ENCODE measurements around the gene NLGN2. TPM values are rescaled to one million over a fixed set of nuclear protein-coding genes. Genes with fewer than 3 reads are reported as not detected.
A peak's percentile ranks its signal among the peaks of the same experiment; 100 is the strongest.

NLGN2 gene
- total RNA-seq, 1 experiment from 2014 or later: 3.7 TPM

- DNase-seq (ENCODE audit: low read depth): no peak
Measured at GRCh38 chr17:7466318-7466638, 58.6 kb downstream of the NLGN2 start.

- peak; percentile 67 for DNase-seq (ENCODE audit: low read depth)
Measured at GRCh38 chr17:7466639-7467341, 59.1 kb downstream of the NLGN2 start.

DNA sequence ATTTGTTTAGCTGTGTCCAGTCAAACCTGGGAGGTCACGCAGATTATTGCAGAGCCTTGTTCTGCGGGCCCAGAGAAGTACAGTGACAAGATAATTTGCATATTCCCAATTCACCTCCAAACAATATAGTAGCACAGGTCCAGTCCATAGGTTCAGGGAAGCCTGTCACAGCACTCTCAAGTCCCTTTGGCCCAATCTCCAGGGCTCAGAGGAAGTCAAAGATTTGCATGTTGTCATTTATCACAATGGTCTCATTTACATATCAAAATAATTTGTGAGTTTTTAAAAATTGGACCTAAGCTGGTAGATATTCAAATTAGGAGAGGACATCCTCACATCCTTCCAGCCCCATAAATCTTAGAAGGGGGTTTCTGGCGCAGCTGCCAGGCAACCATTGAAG lies 59.9 kb downstream of the NLGN2 start:
- DNase-seq (ENCODE audit: low read depth): no peak

GRCh38 chr17:7468290-7468689 lies 60.6 kb downstream of the NLGN2 start:
- no peak for DNase-seq (ENCODE audit: low read depth)

- DNase-seq (ENCODE audit: low read depth): no peak
Measured at GRCh38 chr17:7468804-7469389, 61.3 kb downstream of the NLGN2 start.

Other genes starting within 250 kb of the NLGN2 start
- not detected in 2 replicates for gene ASGR1, start 228.5 kb upstream of the NLGN2 start, total RNA-seq (2014; rRNA removed; shearing (Covaris generic))
- 6.5 and 6.6 TPM in 2 replicates for gene DLG4, start 188.0 kb upstream of the NLGN2 start, total RNA-seq (2014; rRNA removed; shearing (Covaris generic))
- 287 and 295 TPM in 2 replicates for gene ACADVL, start 187.9 kb upstream of the NLGN2 start, total RNA-seq (2014; rRNA removed; shearing (Covaris generic))
- 24.6 and 25.0 TPM in 2 replicates for gene DVL2, start 173.3 kb upstream of the NLGN2 start, total RNA-seq (2014; rRNA removed; shearing (Covaris generic))
- gene PHF23, start 168.4 kb upstream of the NLGN2 start, total RNA-seq (2014; rRNA removed; shearing (Covaris generic)): 24.7 and 40.3 TPM in 2 replicates
- gene GABARAP, start 165.4 kb upstream of the NLGN2 start, total RNA-seq (2014; rRNA removed; shearing (Covaris generic)): 451 and 468 TPM in 2 replicates
- 37.4 and 38.0 TPM in 2 replicates for gene CTDNEP1, start 156.1 kb upstream of the NLGN2 start, total RNA-seq (2014; rRNA removed; shearing (Covaris generic))
- 23.7 and 28.2 TPM in 2 replicates for gene ELP5, start 155.6 kb upstream of the NLGN2 start, total RNA-seq (2014; rRNA removed; shearing (Covaris generic))
- 0.48 and 2.0 TPM in 2 replicates for gene CLDN7, start 145.4 kb upstream of the NLGN2 start, total RNA-seq (2014; rRNA removed; shearing (Covaris generic))
- gene SLC2A4, start 126.1 kb upstream of the NLGN2 start, total RNA-seq (2014; rRNA removed; shearing (Covaris generic)): 0.20 TPM in 1 of 2 replicates, not detected in the other
- 0.49 and 0.60 TPM in 2 replicates for gene YBX2, start 113.2 kb upstream of the NLGN2 start, total RNA-seq (2014; rRNA removed; shearing (Covaris generic))
- 414 and 526 TPM in 2 replicates for gene EIF5A, start 100.2 kb upstream of the NLGN2 start, total RNA-seq (2014; rRNA removed; shearing (Covaris generic))
- gene GPS2, start 92.5 kb upstream of the NLGN2 start, total RNA-seq (2014; rRNA removed; shearing (Covaris generic)): 92.7 and 97.9 TPM in 2 replicates
- gene NEURL4, start 78.5 kb upstream of the NLGN2 start, total RNA-seq (2014; rRNA removed; shearing (Covaris generic)): 3.5 and 4.8 TPM in 2 replicates
- gene ACAP1, start 71.3 kb upstream of the NLGN2 start, total RNA-seq (2014; rRNA removed; shearing (Covaris generic)): 0.12 and 0.20 TPM in 2 replicates
- 3.4 and 5.1 TPM in 2 replicates for gene KCTD11, start 55.7 kb upstream of the NLGN2 start, total RNA-seq (2014; rRNA removed; shearing (Covaris generic))
- gene TMEM95, start 52.7 kb upstream of the NLGN2 start, total RNA-seq (2014; rRNA removed; shearing (Covaris generic)): not detected in 2 replicates
- gene TNK1, start 26.8 kb upstream of the NLGN2 start, total RNA-seq (2014; rRNA removed; shearing (Covaris generic)): 0.60 and 0.78 TPM in 2 replicates
- 20.8 and 23.2 TPM in 2 replicates for gene PLSCR3, start 13.3 kb upstream of the NLGN2 start, total RNA-seq (2014; rRNA removed; shearing (Covaris generic))
- gene TMEM256, start 3.7 kb upstream of the NLGN2 start, total RNA-seq (2014; rRNA removed; shearing (Covaris generic)): 177 and 229 TPM in 2 replicates
- gene SPEM1, start 12.5 kb downstream of the NLGN2 start, total RNA-seq (2014; rRNA removed; shearing (Covaris generic)): 0.10 TPM in 1 of 2 replicates, not detected in the other
- gene SPEM2, start 17.8 kb downstream of the NLGN2 start, total RNA-seq (2014; rRNA removed; shearing (Covaris generic)): not detected in 2 replicates
- gene SPEM3, start 21.0 kb downstream of the NLGN2 start, total RNA-seq (2014; rRNA removed; shearing (Covaris generic)): not detected in 2 replicates
- 2.9 and 5.5 TPM in 2 replicates for gene TMEM102, start 27.6 kb downstream of the NLGN2 start, total RNA-seq (2014; rRNA removed; shearing (Covaris generic))
- gene FGF11, start 31.7 kb downstream of the NLGN2 start, total RNA-seq (2014; rRNA removed; shearing (Covaris generic)): 2.0 and 4.1 TPM in 2 replicates
- 10.4 and 11.9 TPM in 2 replicates for gene CHRNB1, start 37.2 kb downstream of the NLGN2 start, total RNA-seq (2014; rRNA removed; shearing (Covaris generic))
- 14.3 and 14.8 TPM in 2 replicates for gene ZBTB4, start 71.8 kb downstream of the NLGN2 start, total RNA-seq (2014; rRNA removed; shearing (Covaris generic))
- not detected in 2 replicates for gene SLC35G6, start 73.6 kb downstream of the NLGN2 start, total RNA-seq (2014; rRNA removed; shearing (Covaris generic))
- 15.4 and 22.3 TPM in 2 replicates for gene POLR2A, start 76.5 kb downstream of the NLGN2 start, total RNA-seq (2014; rRNA removed; shearing (Covaris generic))
- gene TNFSF12, start 141.2 kb downstream of the NLGN2 start, total RNA-seq (2014; rRNA removed; shearing (Covaris generic)): 8.8 and 9.2 TPM in 2 replicates
- 0.10 and 0.60 TPM in 2 replicates for gene TNFSF13, start 150.9 kb downstream of the NLGN2 start, total RNA-seq (2014; rRNA removed; shearing (Covaris generic))
- 53.5 and 59.0 TPM in 2 replicates for gene SENP3, start 154.1 kb downstream of the NLGN2 start, total RNA-seq (2014; rRNA removed; shearing (Covaris generic))
- gene CD68, start 171.8 kb downstream of the NLGN2 start, total RNA-seq (2014; rRNA removed; shearing (Covaris generic)): 35.3 and 44.1 TPM in 2 replicates
- gene MPDU1, start 176.0 kb downstream of the NLGN2 start, total RNA-seq (2014; rRNA removed; shearing (Covaris generic)): 166 and 211 TPM in 2 replicates
- not detected in 2 replicates for gene SOX15, start 182.2 kb downstream of the NLGN2 start, total RNA-seq (2014; rRNA removed; shearing (Covaris generic))
- gene FXR2, start 207.1 kb downstream of the NLGN2 start, total RNA-seq (2014; rRNA removed; shearing (Covaris generic)): 20.3 and 25.2 TPM in 2 replicates
- 17.4 and 31.2 TPM in 2 replicates for gene SAT2, start 220.0 kb downstream of the NLGN2 start, total RNA-seq (2014; rRNA removed; shearing (Covaris generic))
- not detected in 2 replicates for gene SHBG, start 222.3 kb downstream of the NLGN2 start, total RNA-seq (2014; rRNA removed; shearing (Covaris generic))
- not detected in 2 replicates for gene ATP1B2, start 243.1 kb downstream of the NLGN2 start, total RNA-seq (2014; rRNA removed; shearing (Covaris generic))